B cell (primary cell): Measurements from ENCODE around the gene AMIGO2. TPM values are rescaled to one million over a fixed set of nuclear protein-coding genes. Genes with fewer than 3 reads are reported as not detected.

ENCODE experiments used
- ATAC-seq: fragments of 200-7000 bp; cut with Tn5 transposase; one replicate; pipeline ENCODE4 v1.10.0; 2021; ENCODE audit warnings: low read depth, mild to moderate bottlenecking, moderate number of reproducible peaks, moderate library complexity
- CTCF ChIA-PET: fragments of 350-600 bp; sonication (Branson Sonifier 250); formaldehyde crosslinking; loops from one replicate; lab custom pipeline; 2021; ENCODE audit warnings: antibody characterized with exemption, inconsistent platforms; lab: Charles Lee
- POLR2A ChIA-PET: fragments of 350-600 bp; sonication (Branson Sonifier 250); formaldehyde crosslinking; loops from one replicate; lab custom pipeline; 2021; ENCODE audit warnings: antibody characterized with exemption; lab: Charles Lee
- DNase-seq: peaks from one replicate; pipeline ENCODE4 v3.0.0; 2013
- H2AFZ ChIP-seq: 2 replicates; pipeline ENCODE4 v1.6.1; 2012; ENCODE audit warnings: mild to moderate bottlenecking, low read depth, low read length; ENCODE audit not compliant: insufficient read depth, poor library complexity, severe bottlenecking
- H3K27ac ChIP-seq, 2 donors: 1 replicate in 1 of 2; 2 replicates in 1 of 2; pipeline ENCODE4 v1.5.1; 2012 to 2013; ENCODE audit warnings: low read length in 2 of 2, mild to moderate bottlenecking in 2 of 2, moderate library complexity in 1 of 2
- H3K27me3 ChIP-seq, 4 experiments: fragments of 200-600 bp in 1 of 4; sonication (generic) in 1 of 4; replicated peaks in 1 of 4; 1 replicate in 2 of 4; 2 replicates in 2 of 4; pipeline versions ENCODE4 v1.6.1 to v1.7.0; 2013 to 2016; ENCODE audit warnings: low read length in 3 of 4, mild to moderate bottlenecking in 2 of 4, mixed read lengths in 1 of 4, moderate library complexity in 1 of 4; ENCODE audit not compliant: insufficient read depth in 4 of 4, control insufficient read depth in 3 of 4; ENCODE audit errors: control extremely low read depth in 1 of 4
- H3K36me3 ChIP-seq, 2 experiments: replicated peaks in 1 of 2; 1 replicate in 1 of 2; 2 replicates in 1 of 2; pipeline versions ENCODE4 v1.6.1 to v1.7.1; 2013; ENCODE audit warnings: low read length in 1 of 2; ENCODE audit not compliant: insufficient read depth in 2 of 2, control insufficient read depth in 1 of 2; ENCODE audit errors: control extremely low read depth in 1 of 2, extremely low read depth in 1 of 2
- H3K4me1 ChIP-seq, 2 donors: fragments of 200-600 bp in 1 of 2; sonication (generic) in 1 of 2; 1 replicate in 1 of 2; 2 replicates in 1 of 2; pipeline versions ENCODE4 v1.5.1 to v1.6.1; 2013 to 2017; ENCODE audit warnings: low read length in 2 of 2; ENCODE audit not compliant: control insufficient read depth in 2 of 2, insufficient read depth in 2 of 2
- H3K4me2 ChIP-seq: replicated peaks from 2 replicates; pipeline ENCODE3; 2012; ENCODE audit warnings: mild to moderate bottlenecking, low read depth, low read length; ENCODE audit not compliant: poor library complexity, severe bottlenecking
- H3K4me3 ChIP-seq, 5 experiments: fragments of 200-600 bp in 1 of 5; sonication (generic) in 1 of 5; 1 replicate in 3 of 5; 2 replicates in 2 of 5; pipeline versions ENCODE4 v1.5.1 to v1.7.0; 2011 to 2016; ENCODE audit warnings: low read length in 4 of 5, mild to moderate bottlenecking in 4 of 5, low read depth in 2 of 5, control low read depth in 1 of 5, moderate library complexity in 1 of 5; ENCODE audit not compliant: insufficient read depth in 1 of 5; ENCODE audit errors: control extremely low read depth in 1 of 5, extremely low read depth in 1 of 5
- H3K79me2 ChIP-seq: fragments of 200-600 bp; sonication (generic); one replicate; pipeline ENCODE4 v1.6.0; 2016; ENCODE audit warnings: low read length; ENCODE audit not compliant: control insufficient read depth, insufficient read depth
- H3K9ac ChIP-seq: fragments of 200-600 bp; sonication (generic); 2 replicates; pipeline ENCODE4 v1.6.1; 2017; ENCODE audit warnings: mild to moderate bottlenecking, low read length, moderate library complexity
- H3K9me3 ChIP-seq, 3 donors: one replicate each; pipeline versions ENCODE4 v1.6.1 to v1.7.1; 2013; ENCODE audit warnings: low read length in 2 of 3; ENCODE audit not compliant: control insufficient read depth in 2 of 3, insufficient read depth in 1 of 3; ENCODE audit errors: control extremely low read depth in 1 of 3
- H4K20me1 ChIP-seq: 2 replicates; pipeline ENCODE4 v1.6.0; 2012; ENCODE audit warnings: mild to moderate bottlenecking, low read length; ENCODE audit not compliant: insufficient read depth, control insufficient read depth, poor library complexity, severe bottlenecking
- H3K27ac Mint-ChIP-seq: one replicate; pipeline ENCODE4 v1.8.0; 2021; ENCODE audit warnings: mixed read lengths
- H3K27me3 Mint-ChIP-seq: one replicate; pipeline ENCODE4 v1.8.0; 2021; ENCODE audit warnings: mixed read lengths
- H3K4me1 Mint-ChIP-seq: one replicate; pipeline ENCODE4 v1.8.0; 2021; ENCODE audit warnings: mixed read lengths
- H3K4me3 Mint-ChIP-seq: one replicate; pipeline ENCODE4 v1.8.0; 2021; ENCODE audit warnings: mixed read lengths
- H3K9me3 Mint-ChIP-seq: one replicate; pipeline ENCODE4 v1.8.0; 2022; ENCODE audit warnings: mixed read lengths; ENCODE audit not compliant: insufficient read depth
- EZH2 ChIP-seq: IDR thresholded peaks from 2 replicates; pipeline ENCODE4 v1.6.1; 2012; ENCODE audit warnings: borderline replicate concordance, low read depth, mild to moderate bottlenecking, moderate library complexity, low read length; ENCODE audit not compliant: insufficient read depth, poor library complexity, severe bottlenecking
- WGBS: methylation state at CpG from one replicate; pipeline ENCODE4 v1.1.5; 2013; ENCODE audit warnings: missing lambda C conversion rate; ENCODE audit not compliant: insufficient coverage; 5-methylcytosine and 5-hydroxymethylcytosine counted together
- intact Hi-C: fragments of 100-400 bp; cut with micrococcal nuclease; formaldehyde crosslinking; loops from one replicate; pipeline ENCODE4 v1.10.0; 2022
- polyA plus RNA-seq: library from polyadenylated mRNA; depleted of rRNA; stranded (reverse); fragments of >200 nt; gene quantifications from 2 replicates; pipeline ENCODE4 v1.2.3, GENCODE V29; 2012
- total RNA-seq, 2 donors: library from RNA; stranded (reverse); fragments of 120-200 nt in 1 of 2; gene quantifications; 1 replicate in 1 of 2; 2 replicates in 1 of 2; pipeline versions ENCODE4 v1.2.3 to v1.2.4, GENCODE V29; 2013 to 2022
- TF ChIP-seq, protein P1 (sequence below): fragments of 200-600 bp; IDR thresholded peaks from one replicate; pipeline ENCODE4 v1.8.0; 2022; ENCODE audit warnings: antibody characterized with exemption, mild to moderate bottlenecking

Gene AMIGO2
- total and polyA plus RNA-seq, 2 donors (not counting 1 experiment from before 2014, with no cell fraction given) = 10.4 to 11.8 TPM

DNA sequence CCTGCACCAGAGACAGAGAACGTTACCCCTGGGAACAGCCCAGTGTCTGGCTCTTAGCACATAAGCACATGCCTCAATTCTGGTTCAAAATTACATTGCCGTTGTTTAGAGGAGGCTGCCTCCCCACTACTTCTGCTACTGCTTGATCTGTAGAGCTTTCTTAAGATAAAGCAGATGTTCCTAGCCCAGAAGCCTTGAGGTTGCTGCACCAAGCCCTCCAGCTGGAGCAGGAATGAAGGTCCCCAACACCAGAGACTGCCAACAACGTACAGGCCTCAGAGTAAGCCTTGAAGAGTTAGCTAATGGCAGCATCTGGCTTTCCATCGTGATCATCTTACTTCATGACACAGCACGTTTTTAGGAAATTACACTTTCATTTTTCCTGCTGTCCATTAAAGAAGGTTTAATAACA is 34.7 kb upstream of the AMIGO2 start:
- WGBS = 100% methylated on average over 2 of the region's 5 CpGs
- ChIA-PET POLR2A (interaction anchor here (0.7 kb wide), 1 partner anchor 698 kb away, joined by 3 read pairs; no protein-coding TSS in a partner anchor), CTCF (no interaction called here)
- Histone ChIP-seq H3K4me3 (no peak overlapping the region), H3K9me3 (no peaks in the 10 kb centered on the region), H2AFZ (no peak overlapping the region), H3K27ac (no peak overlapping the region), H4K20me1 (no peaks in the 10 kb centered on the region), H3K27me3 (no peaks in the 10 kb centered on the region), H3K9ac (no peak overlapping the region), H3K4me2 (no peak overlapping the region), H3K79me2 (no peaks in the 10 kb centered on the region), H3K36me3 (peaks cover 0 to 4% of the 10 kb centered on the region in 2 experiments), H3K4me1 (peaks cover 0 to 2% of the 10 kb centered on the region in 2 donors)
- no peak for ATAC-seq
- no peak overlapping the region for H3K4me3 Mint-ChIP-seq
- H3K27ac Mint-ChIP-seq = no peak overlapping the region
- intact Hi-C loops = no loop called here
- no peaks in the 10 kb centered on the region for H3K27me3 Mint-ChIP-seq
- H3K9me3 Mint-ChIP-seq = no peaks in the 10 kb centered on the region
- DNase-seq = no peak
- H3K4me1 Mint-ChIP-seq = no peaks in the 10 kb centered on the region
- TF ChIP-seq, protein P1, sequence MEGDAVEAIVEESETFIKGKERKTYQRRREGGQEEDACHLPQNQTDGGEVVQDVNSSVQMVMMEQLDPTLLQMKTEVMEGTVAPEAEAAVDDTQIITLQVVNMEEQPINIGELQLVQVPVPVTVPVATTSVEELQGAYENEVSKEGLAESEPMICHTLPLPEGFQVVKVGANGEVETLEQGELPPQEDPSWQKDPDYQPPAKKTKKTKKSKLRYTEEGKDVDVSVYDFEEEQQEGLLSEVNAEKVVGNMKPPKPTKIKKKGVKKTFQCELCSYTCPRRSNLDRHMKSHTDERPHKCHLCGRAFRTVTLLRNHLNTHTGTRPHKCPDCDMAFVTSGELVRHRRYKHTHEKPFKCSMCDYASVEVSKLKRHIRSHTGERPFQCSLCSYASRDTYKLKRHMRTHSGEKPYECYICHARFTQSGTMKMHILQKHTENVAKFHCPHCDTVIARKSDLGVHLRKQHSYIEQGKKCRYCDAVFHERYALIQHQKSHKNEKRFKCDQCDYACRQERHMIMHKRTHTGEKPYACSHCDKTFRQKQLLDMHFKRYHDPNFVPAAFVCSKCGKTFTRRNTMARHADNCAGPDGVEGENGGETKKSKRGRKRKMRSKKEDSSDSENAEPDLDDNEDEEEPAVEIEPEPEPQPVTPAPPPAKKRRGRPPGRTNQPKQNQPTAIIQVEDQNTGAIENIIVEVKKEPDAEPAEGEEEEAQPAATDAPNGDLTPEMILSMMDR = no peak
- no peak for TF ChIP-seq EZH2

DNA sequence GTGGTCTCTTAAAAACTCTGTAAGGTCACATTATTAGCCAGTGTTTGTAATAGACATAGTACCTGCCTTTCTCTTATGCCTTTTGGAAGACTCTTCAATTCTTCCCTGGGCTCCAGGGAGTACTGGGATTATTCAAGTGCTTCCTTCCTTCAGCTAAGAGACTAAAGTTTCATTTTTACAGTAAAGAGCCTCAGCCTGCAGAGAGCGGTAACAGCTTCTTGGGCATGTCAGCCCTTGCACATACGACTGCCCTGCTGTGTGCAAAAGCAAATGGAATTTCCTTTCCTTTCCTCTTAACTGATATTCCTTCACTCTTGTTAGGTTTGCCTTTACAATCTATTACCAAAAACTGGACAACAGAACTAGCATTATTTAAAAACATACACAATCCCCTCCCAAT is 32.9 kb upstream of the AMIGO2 start:
- H3K36me3 ChIP-seq = peaks cover 0 to 4% of the 10 kb centered on the region in 2 experiments
- no peak overlapping the region for H3K4me3 Mint-ChIP-seq
- DNase-seq (no peak), ATAC-seq (no peak)
- H3K27me3 ChIP-seq = no peaks in the 10 kb centered on the region
- no peaks in the 10 kb centered on the region for H3K9me3 ChIP-seq
- no peaks in the 10 kb centered on the region for H3K9me3 Mint-ChIP-seq
- H3K4me2 ChIP-seq = no peak overlapping the region
- ChIA-PET CTCF (interaction anchor here (1.4 kb wide), 1 partner anchor 195 kb away, joined by 3 read pairs; no protein-coding TSS in a partner anchor), POLR2A (no interaction called here)
- H3K79me2 ChIP-seq = no peaks in the 10 kb centered on the region
- H3K4me1 ChIP-seq = no peaks in the 10 kb centered on the region
- no peak overlapping the region for H3K27ac Mint-ChIP-seq
- no peak overlapping the region for H3K4me3 ChIP-seq
- no peaks in the 10 kb centered on the region for H4K20me1 ChIP-seq
- 100% methylated on average over 1 of the region's 2 CpGs for WGBS
- no peaks in the 10 kb centered on the region for H3K4me1 Mint-ChIP-seq
- no peak overlapping the region for H3K27ac ChIP-seq
- H2AFZ ChIP-seq = no peak overlapping the region
- no peak overlapping the region for H3K9ac ChIP-seq
- TF ChIP-seq, protein P1 = no peak
- intact Hi-C loops = no loop called here
- H3K27me3 Mint-ChIP-seq = no peaks in the 10 kb centered on the region
